CD4-positive, alpha-beta memory T cell (primary cell): ENCODE results near the gene SKAP1. TPM values are rescaled to one million over a fixed set of nuclear protein-coding genes. Genes with fewer than 3 reads are reported as not detected.

Source experiments
- CTCF ChIA-PET: fragments of 350-600 bp; sonication (Branson Sonifier 250); formaldehyde crosslinking; loops from one replicate; lab custom pipeline; 2021; ENCODE audit warnings: inconsistent platforms; ENCODE audit not compliant: partially characterized antibody; lab: Charles Lee
- POLR2A ChIA-PET: fragments of 350-600 bp; sonication (Branson Sonifier 250); formaldehyde crosslinking; loops from one replicate; lab custom pipeline; 2021; ENCODE audit not compliant: partially characterized antibody; lab: Charles Lee
- DNase-seq, 5 donors: peaks; one replicate each; pipeline versions ENCODE4 v3.0.0 to v3.0.0-alpha.2; 2020 to 2022; ENCODE audit warnings: mixed read lengths in 1 of 5
- H3K27ac ChIP-seq: one replicate; pipeline ENCODE4 v1.7.0; 2013; ENCODE audit warnings: low read depth, low read length
- H3K27me3 ChIP-seq: 2 replicates; pipeline ENCODE4 v1.7.0; 2013; ENCODE audit warnings: mild to moderate bottlenecking, low read length, moderate library complexity; ENCODE audit not compliant: insufficient read depth
- H3K36me3 ChIP-seq: 2 replicates; pipeline ENCODE4 v1.7.0; 2013; ENCODE audit warnings: mild to moderate bottlenecking, low read length, moderate library complexity; ENCODE audit not compliant: insufficient read depth
- H3K4me1 ChIP-seq: 2 replicates; pipeline ENCODE4 v1.7.0; 2013; ENCODE audit warnings: mild to moderate bottlenecking, low read length, moderate library complexity; ENCODE audit not compliant: insufficient read depth
- H3K4me3 ChIP-seq, 2 donors: one replicate each; pipeline ENCODE4 v1.7.0; 2013; ENCODE audit warnings: low read length in 2 of 2, mild to moderate bottlenecking in 1 of 2
- H3K9me3 ChIP-seq, 2 donors: one replicate each; pipeline ENCODE4 v1.7.0; 2013; ENCODE audit warnings: low read length in 2 of 2, control low read depth in 1 of 2; ENCODE audit not compliant: control insufficient read depth in 1 of 2
- H3K27ac Mint-ChIP-seq, 7 donors: one replicate each; pipeline ENCODE4 v1.8.0; 2020 to 2021; ENCODE audit warnings: mixed read lengths in 7 of 7, mild to moderate bottlenecking in 6 of 7, inconsistent platforms in 3 of 7, moderate library complexity in 3 of 7
- H3K27me3 Mint-ChIP-seq, 2 donors: one replicate each; pipeline ENCODE4 v1.8.0; 2020 to 2021; ENCODE audit warnings: mixed read lengths in 2 of 2
- H3K36me3 Mint-ChIP-seq, 2 donors: one replicate each; pipeline ENCODE4 v1.8.0; 2020 to 2021; ENCODE audit warnings: mixed read lengths in 2 of 2, inconsistent platforms in 1 of 2, mild to moderate bottlenecking in 1 of 2
- H3K4me1 Mint-ChIP-seq, 4 donors: one replicate each; pipeline ENCODE4 v1.8.0; 2020 to 2021; ENCODE audit warnings: mixed read lengths in 4 of 4, mild to moderate bottlenecking in 1 of 4
- H3K4me3 Mint-ChIP-seq, 8 donors: one replicate each; pipeline ENCODE4 v1.8.0; 2020 to 2021; ENCODE audit warnings: mixed read lengths in 8 of 8, mild to moderate bottlenecking in 7 of 8, moderate library complexity in 6 of 8, inconsistent platforms in 3 of 8
- H3K9me3 Mint-ChIP-seq, 8 donors: one replicate each; pipeline ENCODE4 v1.8.0; 2020 to 2021; ENCODE audit warnings: mixed read lengths in 8 of 8, mild to moderate bottlenecking in 5 of 8, inconsistent platforms in 3 of 8, moderate library complexity in 1 of 8
- intact Hi-C: fragments of 100-400 bp; cut with micrococcal nuclease; formaldehyde crosslinking; loops from one replicate; pipeline ENCODE4 v1.15.1; 2023
- polyA plus RNA-seq, 2 donors: library from polyadenylated mRNA; unstranded; fragments of 300-500 nt; fragmentation: Illumina TruSeq; gene quantifications; one replicate each; pipeline ENCODE4 v1.2.3, GENCODE V29; 2021
- total RNA-seq, 2 experiments: library from RNA; stranded (reverse); gene quantifications; one replicate each; pipeline ENCODE4 v1.2.3, GENCODE V29; 2021

Gene SKAP1
- total and polyA plus RNA-seq, 4 experiments from 2014 or later = 83.4 to 336 (median 165) TPM

- H3K27me3 ChIP-seq = no peaks in the 10 kb centered on the region
- CTCF ChIA-PET = interaction anchor here (2.1 kb wide), 1 partner anchor 9 kb away, joined by 7 read pairs; no protein-coding TSS in a partner anchor
- H3K27ac Mint-ChIP-seq = peak overlapping the region in 3 of 7 donors; percentile 10 to 86 (median 78)
- H3K4me3 ChIP-seq = no peak overlapping the region
- POLR2A ChIA-PET = no interaction called here
- DNase-seq = peak in 1 of 5 donors; percentile 15
- H3K36me3 Mint-ChIP-seq = peaks cover 3 to 14% of the 10 kb centered on the region in 2 donors
- peaks cover 6% of the 10 kb centered on the region for H3K36me3 ChIP-seq
- intact Hi-C loops = no loop called here
- peak overlapping the region in 2 of 8 donors; percentile 12 to 45 for H3K4me3 Mint-ChIP-seq
- no peaks in the 10 kb centered on the region for H3K9me3 ChIP-seq
- H3K9me3 Mint-ChIP-seq = no peaks in the 10 kb centered on the region
- no peaks in the 10 kb centered on the region for H3K27me3 Mint-ChIP-seq
- peaks cover 66% of the 10 kb centered on the region for H3K4me1 ChIP-seq
- H3K4me1 Mint-ChIP-seq = peaks cover 53 to 76% (median 65%) of the 10 kb centered on the region in 4 donors
- H3K27ac ChIP-seq = no peak overlapping the region
Observed at GRCh38 chr17:48244121-48244711, 185.8 kb downstream of the SKAP1 start.

GRCh38 chr17:48241770-48242497, 188.1 kb downstream of the SKAP1 start:
- DNase-seq = no peak
- Histone ChIP-seq H3K4me3 (no peak overlapping the region), H3K36me3 (peaks cover 2% of the 10 kb centered on the region), H3K27ac (no peak overlapping the region), H3K4me1 (peaks cover 65% of the 10 kb centered on the region), H3K27me3 (no peaks in the 10 kb centered on the region), H3K9me3 (no peaks in the 10 kb centered on the region)
- Mint-ChIP-seq H3K27ac (peak overlapping the region in 2 of 7 donors; percentile 53 to 65), H3K36me3 (peaks cover 4 to 5% of the 10 kb centered on the region in 2 donors), H3K4me1 (peaks cover 59 to 90% (median 74%) of the 10 kb centered on the region in 4 donors), H3K9me3 (no peaks in the 10 kb centered on the region), H3K4me3 (peak overlapping the region in 2 of 8 donors; percentile 16 to 36), H3K27me3 (no peaks in the 10 kb centered on the region)
- intact Hi-C loops = no loop called here
- ChIA-PET POLR2A (no interaction called here), CTCF (no interaction called here)

GRCh38 chr17:48241131-48241591, 188.9 kb downstream of the SKAP1 start:
- intact Hi-C loops = no loop called here
- Mint-ChIP-seq H3K9me3 (no peaks in the 10 kb centered on the region), H3K36me3 (peaks cover 5% of the 10 kb centered on the region in 2 donors), H3K4me1 (peaks cover 55 to 88% (median 74%) of the 10 kb centered on the region in 4 donors), H3K27me3 (no peaks in the 10 kb centered on the region), H3K4me3 (peak overlapping the region in 4 of 8 donors; percentile 0 to 47 (median 23)), H3K27ac (peak overlapping the region in 3 of 7 donors; percentile 2 to 18 (median 13))
- no peaks in the 10 kb centered on the region for H3K9me3 ChIP-seq
- ChIA-PET POLR2A (no interaction called here), CTCF (interaction anchor here (1.8 kb wide), 1 partner anchor 10 kb away, joined by 5 read pairs; no protein-coding TSS in a partner anchor)
- H3K36me3 ChIP-seq = no peaks in the 10 kb centered on the region
- H3K27me3 ChIP-seq = no peaks in the 10 kb centered on the region
- DNase-seq = no peak
- no peak overlapping the region for H3K27ac ChIP-seq
- peaks cover 67% of the 10 kb centered on the region for H3K4me1 ChIP-seq
- no peak overlapping the region for H3K4me3 ChIP-seq

DNA sequence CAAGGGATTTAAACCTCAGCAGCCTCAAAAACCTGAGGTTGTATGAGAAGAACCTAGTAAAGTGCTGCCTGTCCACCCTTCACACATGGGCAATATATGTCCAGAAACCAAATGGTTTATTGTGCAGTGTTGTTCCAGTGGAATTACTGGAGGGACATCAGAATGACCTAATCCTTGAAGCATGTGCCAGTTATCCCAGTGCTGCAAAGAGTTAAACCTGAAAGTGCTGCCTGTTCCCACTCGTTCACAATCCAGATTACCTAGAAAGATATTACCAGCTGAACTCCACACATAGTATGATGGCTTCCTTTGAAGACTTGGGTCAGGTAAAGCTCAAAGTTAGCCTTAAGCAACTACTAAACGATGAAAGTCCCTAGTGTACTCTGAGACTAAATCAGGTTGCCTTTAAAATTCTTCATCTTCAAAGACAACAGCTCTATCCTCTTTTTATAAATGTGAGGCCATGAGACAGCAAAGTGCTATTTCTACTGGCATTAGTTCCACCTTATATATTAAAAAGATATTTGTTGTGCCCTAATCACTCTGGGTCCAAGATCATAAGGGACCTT, 189.4 kb downstream of the SKAP1 start:
- H3K36me3 Mint-ChIP-seq = peaks cover 5 to 6% of the 10 kb centered on the region in 2 donors
- peak overlapping the region in 3 of 7 donors; percentile 14 to 18 (median 16) for H3K27ac Mint-ChIP-seq
- no peak overlapping the region for H3K27ac ChIP-seq
- no peak for DNase-seq
- ChIA-PET CTCF (interaction anchor here (1.8 kb wide), 1 partner anchor 10 kb away, joined by 5 read pairs; no protein-coding TSS in a partner anchor), POLR2A (no interaction called here)
- intact Hi-C loops = no loop called here
- no peaks in the 10 kb centered on the region for H3K27me3 ChIP-seq
- no peak overlapping the region for H3K4me3 Mint-ChIP-seq
- H3K36me3 ChIP-seq = no peaks in the 10 kb centered on the region
- H3K9me3 Mint-ChIP-seq = no peaks in the 10 kb centered on the region
- no peaks in the 10 kb centered on the region for H3K9me3 ChIP-seq
- no peaks in the 10 kb centered on the region for H3K27me3 Mint-ChIP-seq
- peaks cover 67% of the 10 kb centered on the region for H3K4me1 ChIP-seq
- H3K4me3 ChIP-seq = no peak overlapping the region
- peaks cover 58 to 91% (median 75%) of the 10 kb centered on the region in 4 donors for H3K4me1 Mint-ChIP-seq

- ChIA-PET POLR2A (no interaction called here), CTCF (interaction anchor here (1.8 kb wide), 1 partner anchor 11 kb away, joined by 5 read pairs; no protein-coding TSS in a partner anchor)
- intact Hi-C loops = no loop called here
- DNase-seq = no peak
- H3K27me3 ChIP-seq = no peaks in the 10 kb centered on the region
- H3K4me3 ChIP-seq = no peak overlapping the region
- H3K27ac ChIP-seq = no peak overlapping the region
- Mint-ChIP-seq H3K27me3 (no peaks in the 10 kb centered on the region), H3K4me3 (peak overlapping the region in 1 of 8 donors; percentile 31), H3K27ac (peak overlapping the region in 1 of 7 donors; percentile 53), H3K4me1 (peaks cover 54 to 90% (median 72%) of the 10 kb centered on the region in 4 donors), H3K9me3 (no peaks in the 10 kb centered on the region), H3K36me3 (peaks cover 7 to 9% of the 10 kb centered on the region in 2 donors)
- peaks cover 62% of the 10 kb centered on the region for H3K4me1 ChIP-seq
- H3K9me3 ChIP-seq = no peaks in the 10 kb centered on the region
- no peaks in the 10 kb centered on the region for H3K36me3 ChIP-seq
Observed at GRCh38 chr17:48240122-48240521, 189.9 kb downstream of the SKAP1 start.

- DNase-seq = no peak
- peaks cover 51 to 90% (median 71%) of the 10 kb centered on the region in 4 donors for H3K4me1 Mint-ChIP-seq
- Histone ChIP-seq H3K9me3 (no peaks in the 10 kb centered on the region), H3K4me1 (peaks cover 57% of the 10 kb centered on the region), H3K27me3 (no peaks in the 10 kb centered on the region), H3K4me3 (no peak overlapping the region), H3K36me3 (no peaks in the 10 kb centered on the region), H3K27ac (no peak overlapping the region)
- POLR2A ChIA-PET = interaction anchor here (1.4 kb wide), 1 partner anchor 12 kb away, joined by 3 read pairs; no protein-coding TSS in a partner anchor
- intact Hi-C loops = no loop called here
- H3K9me3 Mint-ChIP-seq = no peaks in the 10 kb centered on the region
- H3K4me3 Mint-ChIP-seq = no peak overlapping the region
- peaks cover 9 to 14% of the 10 kb centered on the region in 2 donors for H3K36me3 Mint-ChIP-seq
- CTCF ChIA-PET = interaction anchor here (1.4 to 1.8 kb wide), 2 partner anchors 11 to 362 kb away, joined by 3 to 5 read pairs; no protein-coding TSS in a partner anchor
- H3K27ac Mint-ChIP-seq = peak overlapping the region in 4 of 7 donors; percentile 23 to 57 (median 53)
- no peaks in the 10 kb centered on the region for H3K27me3 Mint-ChIP-seq
Observed at GRCh38 chr17:48239603-48239995, 190.4 kb downstream of the SKAP1 start.
